CD4-positive, alpha-beta T cell (primary cell): ENCODE results near the gene ITGB3. TPM values are rescaled to one million over a fixed set of nuclear protein-coding genes. Genes with fewer than 3 reads are reported as not detected.

Experiments
- ATAC-seq: fragments of 200-7000 bp; cut with Tn5 transposase; one replicate; pipeline ENCODE4 v1.10.0; 2022; ENCODE audit warnings: mild to moderate bottlenecking; ENCODE audit not compliant: poor library complexity
- CTCF ChIA-PET: fragments of 350-600 bp; sonication (Branson Sonifier 250); formaldehyde crosslinking; loops from one replicate; lab custom pipeline; 2021; ENCODE audit warnings: antibody characterized with exemption, inconsistent platforms; lab: Charles Lee
- POLR2A ChIA-PET: fragments of 350-600 bp; sonication (Branson Sonifier 250); formaldehyde crosslinking; loops from one replicate; lab custom pipeline; 2021; ENCODE audit warnings: antibody characterized with exemption, inconsistent platforms; lab: Charles Lee
- DNase-seq, 14 experiments: peaks; one replicate each; pipeline ENCODE4 v3.0.0-alpha.2; 2013 to 2020; ENCODE audit warnings: mixed read lengths in 2 of 14
- H3K27ac ChIP-seq, 2 donors: one replicate each; pipeline versions ENCODE4 v1.5.1 to v1.7.0; 2013; ENCODE audit warnings: low read length in 2 of 2, low read depth in 1 of 2, mild to moderate bottlenecking in 1 of 2
- H3K27me3 ChIP-seq, 2 experiments: 1 replicate in 1 of 2; 2 replicates in 1 of 2; pipeline versions ENCODE4 v1.6.1 to v1.7.0; 2013; ENCODE audit warnings: low read length in 2 of 2, control low read depth in 1 of 2, mild to moderate bottlenecking in 1 of 2, moderate library complexity in 1 of 2; ENCODE audit not compliant: insufficient read depth in 2 of 2, control insufficient read depth in 1 of 2
- H3K36me3 ChIP-seq: one replicate; pipeline ENCODE4 v1.6.1; 2013; ENCODE audit warnings: low read length, control low read depth; ENCODE audit not compliant: insufficient read depth
- H3K4me1 ChIP-seq: one replicate; pipeline ENCODE4 v1.6.1; 2013; ENCODE audit warnings: low read length, control low read depth; ENCODE audit not compliant: insufficient read depth
- H3K4me3 ChIP-seq: one replicate; pipeline ENCODE4 v1.5.1; 2013; ENCODE audit warnings: mild to moderate bottlenecking, low read length, moderate library complexity
- H3K9me3 ChIP-seq, 2 experiments: 1 replicate in 1 of 2; 2 replicates in 1 of 2; pipeline versions ENCODE4 v1.6.1 to v1.7.0; 2013; ENCODE audit warnings: low read length in 2 of 2, mild to moderate bottlenecking in 2 of 2, control low read depth in 1 of 2, moderate library complexity in 1 of 2; ENCODE audit not compliant: control insufficient read depth in 1 of 2, insufficient read depth in 1 of 2
- H3K27ac Mint-ChIP-seq: one replicate; pipeline ENCODE4 v1.8.0; 2020; ENCODE audit warnings: mixed read lengths
- H3K27me3 Mint-ChIP-seq: one replicate; pipeline ENCODE4 v1.8.0; 2021; ENCODE audit warnings: mixed read lengths
- H3K36me3 Mint-ChIP-seq: one replicate; pipeline ENCODE4 v1.8.0; 2021; ENCODE audit warnings: low read depth, mixed read lengths
- H3K4me1 Mint-ChIP-seq: one replicate; pipeline ENCODE4 v1.8.0; 2021; ENCODE audit warnings: low read depth, mixed read lengths
- H3K4me3 Mint-ChIP-seq: one replicate; pipeline ENCODE4 v1.8.0; 2020; ENCODE audit warnings: mild to moderate bottlenecking, mixed read lengths
- H3K9me3 Mint-ChIP-seq: one replicate; pipeline ENCODE4 v1.8.0; 2020; ENCODE audit warnings: mixed read lengths
- intact Hi-C, 2 experiments: fragments of 100-400 bp; cut with DNase I in 1 of 2; cut with micrococcal nuclease in 1 of 2; formaldehyde crosslinking; loops; one replicate each; pipeline versions ENCODE4 v1.15.1 to v1.9.0; 2023 to 2025; cut with DNase I, micrococcal nuclease
- total RNA-seq, 174 experiments: library from RNA in 2 of 174; stranded (reverse) in 2 of 174; gene quantifications; one replicate each; pipeline ENCODE4 v1.2.3 and lab custom pipeline; 2021 to 2026
- TF ChIP-seq, protein P1 (sequence below): fragments of 200-600 bp; IDR thresholded peaks from one replicate; pipeline ENCODE4 v1.8.0; 2022; ENCODE audit warnings: antibody characterized with exemption, mild to moderate bottlenecking

The ITGB3 gene
- total RNA-seq, 2 experiments from 2014 or later: 0.05 TPM; not detected in 1

DNA sequence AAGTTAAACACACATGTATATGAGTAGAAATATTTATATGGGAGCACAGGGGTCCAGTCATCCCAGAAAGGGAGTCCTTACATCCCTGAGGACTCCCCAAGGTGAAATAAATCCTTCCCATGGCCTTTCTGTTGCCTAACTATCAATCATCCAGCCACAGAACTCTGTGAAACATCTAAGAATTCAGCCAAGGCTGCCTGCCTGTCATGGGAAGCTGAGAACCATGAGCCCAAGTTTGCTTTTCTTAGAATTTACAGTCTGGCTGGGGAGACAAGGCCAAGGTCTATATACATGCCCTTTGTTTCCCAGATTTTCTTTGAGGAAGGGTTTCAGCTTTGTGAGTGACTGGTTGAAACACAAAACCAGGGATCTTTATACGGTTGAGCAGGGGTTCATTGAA is 28.7 kb upstream of the ITGB3 start:
- Histone ChIP-seq H3K4me3 (no peak overlapping the region), H3K27me3 (no peaks in the 10 kb centered on the region), H3K36me3 (no peaks in the 10 kb centered on the region), H3K9me3 (no peaks in the 10 kb centered on the region), H3K27ac (no peak overlapping the region), H3K4me1 (peaks cover 24% of the 10 kb centered on the region)
- H3K9me3 Mint-ChIP-seq: no peaks in the 10 kb centered on the region
- no peak overlapping the region for H3K4me3 Mint-ChIP-seq
- ATAC-seq (no peak), DNase-seq (no peak)
- TF ChIP-seq, protein P1, sequence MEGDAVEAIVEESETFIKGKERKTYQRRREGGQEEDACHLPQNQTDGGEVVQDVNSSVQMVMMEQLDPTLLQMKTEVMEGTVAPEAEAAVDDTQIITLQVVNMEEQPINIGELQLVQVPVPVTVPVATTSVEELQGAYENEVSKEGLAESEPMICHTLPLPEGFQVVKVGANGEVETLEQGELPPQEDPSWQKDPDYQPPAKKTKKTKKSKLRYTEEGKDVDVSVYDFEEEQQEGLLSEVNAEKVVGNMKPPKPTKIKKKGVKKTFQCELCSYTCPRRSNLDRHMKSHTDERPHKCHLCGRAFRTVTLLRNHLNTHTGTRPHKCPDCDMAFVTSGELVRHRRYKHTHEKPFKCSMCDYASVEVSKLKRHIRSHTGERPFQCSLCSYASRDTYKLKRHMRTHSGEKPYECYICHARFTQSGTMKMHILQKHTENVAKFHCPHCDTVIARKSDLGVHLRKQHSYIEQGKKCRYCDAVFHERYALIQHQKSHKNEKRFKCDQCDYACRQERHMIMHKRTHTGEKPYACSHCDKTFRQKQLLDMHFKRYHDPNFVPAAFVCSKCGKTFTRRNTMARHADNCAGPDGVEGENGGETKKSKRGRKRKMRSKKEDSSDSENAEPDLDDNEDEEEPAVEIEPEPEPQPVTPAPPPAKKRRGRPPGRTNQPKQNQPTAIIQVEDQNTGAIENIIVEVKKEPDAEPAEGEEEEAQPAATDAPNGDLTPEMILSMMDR: no peak
- intact Hi-C loops: no loop called here
- no peak overlapping the region for H3K27ac Mint-ChIP-seq
- ChIA-PET CTCF (no interaction called here), POLR2A (interaction anchor here (1.0 kb wide), 1 partner anchor 99 kb away, joined by 3 read pairs; no protein-coding TSS in a partner anchor)
- H3K4me1 Mint-ChIP-seq: peaks cover 17% of the 10 kb centered on the region
- H3K27me3 Mint-ChIP-seq: peaks cover 6% of the 10 kb centered on the region
- H3K36me3 Mint-ChIP-seq: no peaks in the 10 kb centered on the region

DNA sequence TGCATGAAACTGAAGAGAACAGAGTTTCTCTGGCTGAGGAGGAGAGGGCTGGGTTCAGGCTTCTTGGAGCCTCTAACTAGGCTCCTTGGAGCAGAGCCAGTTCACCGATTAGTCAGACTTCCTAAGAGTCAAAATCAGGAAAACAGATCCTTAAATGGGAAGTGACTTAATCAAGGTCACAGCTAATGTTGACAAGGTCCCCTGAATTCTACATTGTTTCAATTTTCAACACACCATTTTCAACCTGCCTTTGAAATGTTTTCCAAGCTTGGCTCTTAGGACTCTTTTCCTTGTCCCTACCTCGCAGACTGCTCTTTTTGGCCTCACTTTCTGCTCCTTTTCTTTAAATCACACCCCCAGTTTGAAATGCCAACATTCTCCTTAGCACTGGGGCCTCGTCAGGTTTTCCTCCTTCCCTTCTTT is 28.2 kb upstream of the ITGB3 start:
- Mint-ChIP-seq H3K4me1 (peaks cover 17% of the 10 kb centered on the region), H3K4me3 (no peak overlapping the region), H3K36me3 (no peaks in the 10 kb centered on the region), H3K9me3 (no peaks in the 10 kb centered on the region), H3K27ac (no peak overlapping the region), H3K27me3 (peaks cover 10% of the 10 kb centered on the region)
- Histone ChIP-seq H3K9me3 (no peaks in the 10 kb centered on the region), H3K27me3 (no peaks in the 10 kb centered on the region), H3K4me3 (no peak overlapping the region), H3K4me1 (peaks cover 21% of the 10 kb centered on the region), H3K36me3 (no peaks in the 10 kb centered on the region), H3K27ac (no peak overlapping the region)
- CTCF ChIA-PET: no interaction called here
- TF ChIP-seq, protein P1: no peak
- intact Hi-C loops: no loop called here
- no peak for DNase-seq
- ATAC-seq: no peak
- POLR2A ChIA-PET: interaction anchor here (1.0 kb wide), 1 partner anchor 99 kb away, joined by 3 read pairs; no protein-coding TSS in a partner anchor

DNA sequence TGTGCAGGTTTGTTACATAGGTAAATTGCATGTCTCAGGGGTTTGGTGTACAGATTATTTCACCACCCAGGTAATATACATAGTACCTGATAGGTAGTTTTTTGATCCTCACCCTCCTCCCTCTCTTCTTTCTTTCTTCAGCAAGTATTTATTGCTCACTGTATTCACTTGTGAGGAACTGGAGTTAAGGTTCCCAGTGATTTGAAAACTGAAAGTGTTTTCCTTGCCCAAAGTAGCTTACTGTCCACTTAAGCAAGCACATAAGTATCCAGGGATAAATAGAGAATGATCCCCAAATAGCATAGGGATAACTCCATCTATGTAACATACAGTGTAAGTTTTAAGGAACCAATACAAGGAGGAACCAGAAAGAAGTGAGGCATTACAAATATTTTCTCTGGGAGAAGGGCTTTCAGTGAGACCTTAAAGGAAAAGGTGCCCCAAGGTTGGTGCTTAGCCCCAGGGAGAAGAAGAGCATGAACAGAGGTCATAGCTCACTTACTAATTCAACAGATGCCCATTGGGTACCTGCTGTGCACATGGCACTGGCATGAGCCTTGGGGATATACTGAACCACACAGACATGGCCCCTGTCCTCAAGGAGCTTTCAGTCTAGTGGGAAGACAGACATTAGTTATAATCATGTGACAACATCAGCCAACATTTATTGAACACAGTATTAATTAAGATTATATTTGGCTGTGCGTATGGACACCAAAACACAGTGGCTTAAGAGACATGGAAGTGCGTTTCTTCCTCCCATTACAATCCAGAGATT is 27.5 kb upstream of the ITGB3 start:
- Mint-ChIP-seq H3K4me1 (peaks cover 12% of the 10 kb centered on the region), H3K9me3 (no peaks in the 10 kb centered on the region), H3K27me3 (peaks cover 12% of the 10 kb centered on the region), H3K27ac (no peak overlapping the region), H3K4me3 (no peak overlapping the region), H3K36me3 (no peaks in the 10 kb centered on the region)
- POLR2A ChIA-PET: interaction anchor here (1.0 kb wide), 1 partner anchor 98 kb away, joined by 3 read pairs; no protein-coding TSS in a partner anchor
- H3K4me1 ChIP-seq: peaks cover 15% of the 10 kb centered on the region
- TF ChIP-seq, protein P1: no peak
- CTCF ChIA-PET: no interaction called here
- H3K27ac ChIP-seq: no peak overlapping the region
- ATAC-seq: no peak
- H3K4me3 ChIP-seq: no peak overlapping the region
- no peaks in the 10 kb centered on the region for H3K27me3 ChIP-seq
- intact Hi-C loops: no loop called here
- H3K9me3 ChIP-seq: no peaks in the 10 kb centered on the region
- DNase-seq: no peak
- H3K36me3 ChIP-seq: no peaks in the 10 kb centered on the region
